Putamen (tissue), 1 donor: Measurements from ENCODE around the gene SHOC2.

Source experiments
- DNase-seq: peaks from one replicate; pipeline ENCODE4 v3.0.0-alpha.2; 2016; ENCODE audit warnings: low spot score

The SHOC2 gene

GRCh38 chr10:110983466-110983865 is 64.1 kb downstream of the SHOC2 start:
- no peak for DNase-seq

- no peak for DNase-seq
Measured at GRCh38 chr10:110985497-110986275, 66.3 kb downstream of the SHOC2 start.

- no peak for DNase-seq
Measured at GRCh38 chr10:110989016-110989415, 69.6 kb downstream of the SHOC2 start.

- no peak for DNase-seq
Measured at GRCh38 chr10:110992006-110992800, 72.8 kb downstream of the SHOC2 start.

GRCh38 chr10:110993024-110993693 is 73.8 kb downstream of the SHOC2 start:
- DNase-seq, result peak; percentile 29

GRCh38 chr10:110994406-110995086 is 75.1 kb downstream of the SHOC2 start:
- no peak for DNase-seq

GRCh38 chr10:110995301-110995700 is 75.9 kb downstream of the SHOC2 start:
- no peak for DNase-seq

GRCh38 chr10:110996256-110996655 is 76.9 kb downstream of the SHOC2 start:
- DNase-seq, result no peak

- no peak for DNase-seq
Measured at GRCh38 chr10:111004016-111004415, 84.6 kb downstream of the SHOC2 start.

- DNase-seq, result no peak
Measured at GRCh38 chr10:111007486-111007885, 88.1 kb downstream of the SHOC2 start.

GRCh38 chr10:111015181-111015580 is 95.8 kb downstream of the SHOC2 start:
- DNase-seq, result no peak

- DNase-seq, result no peak
Measured at GRCh38 chr10:111017098-111017497, 97.7 kb downstream of the SHOC2 start.

- DNase-seq, result no peak
Measured at GRCh38 chr10:111018021-111018420, 98.6 kb downstream of the SHOC2 start.

GRCh38 chr10:111023060-111023459 is 103.7 kb downstream of the SHOC2 start:
- DNase-seq, result no peak

- no peak for DNase-seq
Measured at GRCh38 chr10:111030042-111030750, 110.8 kb downstream of the SHOC2 start.

GRCh38 chr10:111034598-111035310 is 115.3 kb downstream of the SHOC2 start:
- no peak for DNase-seq

GRCh38 chr10:111035542-111035941 is 116.1 kb downstream of the SHOC2 start:
- no peak for DNase-seq

GRCh38 chr10:111037858-111038257 is 118.5 kb downstream of the SHOC2 start:
- DNase-seq, result no peak

- DNase-seq, result no peak
Measured at GRCh38 chr10:111039522-111039921, 120.1 kb downstream of the SHOC2 start.

GRCh38 chr10:111057006-111057405 is 137.6 kb downstream of the SHOC2 start:
- no peak for DNase-seq
